ENCODE measurements around the gene PIGK.

DNA sequence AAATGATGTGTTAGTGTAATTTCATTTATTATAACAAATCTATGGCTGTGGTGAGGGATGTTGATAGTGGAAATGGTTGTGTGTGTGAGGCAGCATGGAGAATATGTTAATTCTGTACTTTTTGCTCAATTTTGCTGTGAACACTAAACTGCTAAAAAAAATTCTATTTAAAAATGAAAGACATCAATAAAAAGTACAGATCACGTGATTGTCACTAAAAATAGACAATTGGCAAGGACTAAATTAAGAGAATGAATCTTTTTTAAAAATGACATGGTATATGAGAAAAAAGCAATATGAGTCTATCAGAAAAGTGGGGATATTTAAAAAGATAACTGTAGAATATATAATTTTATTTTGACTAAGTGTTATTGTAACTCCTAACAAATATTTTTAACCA, 15.7 kb upstream of the PIGK start:
- no peak for TF ChIP-seq EZH2 (IDR thresholded peaks at IDR 0.05; ENCODE audit: borderline replicate concordance, insufficient read depth, low read depth, low read length, poor library complexity, severe bottlenecking)
- TF ChIP-seq, protein P1, sequence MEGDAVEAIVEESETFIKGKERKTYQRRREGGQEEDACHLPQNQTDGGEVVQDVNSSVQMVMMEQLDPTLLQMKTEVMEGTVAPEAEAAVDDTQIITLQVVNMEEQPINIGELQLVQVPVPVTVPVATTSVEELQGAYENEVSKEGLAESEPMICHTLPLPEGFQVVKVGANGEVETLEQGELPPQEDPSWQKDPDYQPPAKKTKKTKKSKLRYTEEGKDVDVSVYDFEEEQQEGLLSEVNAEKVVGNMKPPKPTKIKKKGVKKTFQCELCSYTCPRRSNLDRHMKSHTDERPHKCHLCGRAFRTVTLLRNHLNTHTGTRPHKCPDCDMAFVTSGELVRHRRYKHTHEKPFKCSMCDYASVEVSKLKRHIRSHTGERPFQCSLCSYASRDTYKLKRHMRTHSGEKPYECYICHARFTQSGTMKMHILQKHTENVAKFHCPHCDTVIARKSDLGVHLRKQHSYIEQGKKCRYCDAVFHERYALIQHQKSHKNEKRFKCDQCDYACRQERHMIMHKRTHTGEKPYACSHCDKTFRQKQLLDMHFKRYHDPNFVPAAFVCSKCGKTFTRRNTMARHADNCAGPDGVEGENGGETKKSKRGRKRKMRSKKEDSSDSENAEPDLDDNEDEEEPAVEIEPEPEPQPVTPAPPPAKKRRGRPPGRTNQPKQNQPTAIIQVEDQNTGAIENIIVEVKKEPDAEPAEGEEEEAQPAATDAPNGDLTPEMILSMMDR (IDR thresholded peaks at IDR 0.05), result no peak

Data from B cell (primary cell).